Stimulated activated CD4-positive, alpha-beta T cell treated with anti-CD3 and anti-CD28 coated beads, Interleukin-1b, Interleukin-23, amount 100 ng/mL, for 48 hours (primary cell): ENCODE results near the gene CD63.

Experiments
- DNase-seq: peaks from one replicate; pipeline ENCODE4 v3.0.0-alpha.2; 2020

CD63 gene

DNA sequence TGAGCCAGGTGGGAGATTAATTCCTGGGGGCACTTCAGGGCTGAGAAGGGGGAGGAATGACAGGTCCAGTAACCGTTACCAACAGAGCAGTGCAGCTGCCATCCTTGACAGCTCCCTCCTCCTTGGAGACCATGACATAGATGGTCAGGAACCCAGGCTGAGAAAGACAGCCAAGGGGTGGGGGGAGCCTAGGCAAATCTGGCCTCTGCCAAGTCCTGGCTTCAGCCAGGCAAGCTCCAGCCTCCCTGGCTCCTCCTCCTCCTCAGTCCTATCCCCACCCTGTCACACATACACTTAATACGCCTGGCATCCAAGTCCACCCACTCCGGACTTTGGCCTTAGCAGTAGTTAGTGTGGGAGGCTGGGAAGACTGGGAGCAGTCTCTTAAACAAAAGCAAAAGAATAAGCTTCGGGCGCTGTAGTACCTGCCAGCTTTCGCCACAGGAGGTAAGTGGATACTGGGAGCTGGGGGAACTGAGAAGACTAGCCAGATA, 8.7 kb downstream of the CD63 start, which contains the start of gene RDH5:
TSS of gene RDH5 (plus strand) at position 323 of the 494 bp plus-strand sequence. CDS start 792 bp downstream, outside the sequence.
- no peak for DNase-seq

DNA sequence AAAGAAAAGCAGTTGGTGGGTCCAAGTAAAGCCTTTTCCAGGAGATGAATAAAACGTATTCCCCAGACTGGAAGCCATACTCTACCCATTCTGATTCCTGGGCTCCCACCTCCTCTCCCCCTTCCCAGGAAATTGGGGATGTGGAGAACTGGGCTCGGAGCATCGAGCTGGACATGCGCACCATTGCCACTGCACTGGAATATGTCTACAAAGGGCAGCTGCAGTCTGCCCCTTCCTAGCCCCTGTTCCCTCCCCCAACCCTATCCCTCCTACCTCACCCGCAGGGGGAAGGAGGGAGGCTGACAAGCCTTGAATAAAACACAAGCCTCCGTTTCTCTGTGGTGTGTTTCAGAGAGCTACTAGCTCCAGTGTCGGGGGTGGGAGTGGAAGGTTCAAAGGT, 9.4 kb downstream of the CD63 start:
- DNase-seq = no peak

DNA sequence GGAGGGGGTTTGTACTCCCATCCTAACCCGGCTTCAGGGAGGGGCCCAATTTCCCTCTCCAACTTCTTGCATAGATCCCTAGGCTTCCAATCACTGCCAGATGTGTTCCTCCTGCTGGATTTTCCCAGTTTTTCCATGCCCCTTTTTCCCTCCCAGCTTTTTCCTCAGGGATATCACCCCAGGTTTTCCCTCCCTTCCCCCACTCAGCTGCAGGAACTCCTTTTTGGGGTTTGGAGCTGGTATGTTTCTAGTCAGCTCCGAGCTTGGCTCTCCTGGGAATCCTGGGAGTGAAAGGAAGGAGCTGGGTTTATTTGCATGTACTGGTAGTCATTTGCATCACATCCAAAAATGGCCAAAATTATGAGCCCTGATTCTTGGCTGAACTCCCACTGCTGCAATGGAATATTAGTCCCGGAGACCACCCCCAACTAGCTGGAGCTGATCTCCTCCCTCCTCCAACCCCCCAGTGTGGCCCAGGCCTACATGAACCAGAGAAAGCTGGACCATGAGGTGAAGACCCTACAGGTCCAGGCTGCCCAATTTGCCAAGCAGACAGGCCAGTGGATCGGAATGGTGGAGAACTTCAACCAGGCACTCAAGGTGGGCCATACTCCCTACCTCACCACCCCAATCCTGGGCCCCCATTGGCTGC, 10.1 kb downstream of the CD63 start:
- no peak for DNase-seq

DNA sequence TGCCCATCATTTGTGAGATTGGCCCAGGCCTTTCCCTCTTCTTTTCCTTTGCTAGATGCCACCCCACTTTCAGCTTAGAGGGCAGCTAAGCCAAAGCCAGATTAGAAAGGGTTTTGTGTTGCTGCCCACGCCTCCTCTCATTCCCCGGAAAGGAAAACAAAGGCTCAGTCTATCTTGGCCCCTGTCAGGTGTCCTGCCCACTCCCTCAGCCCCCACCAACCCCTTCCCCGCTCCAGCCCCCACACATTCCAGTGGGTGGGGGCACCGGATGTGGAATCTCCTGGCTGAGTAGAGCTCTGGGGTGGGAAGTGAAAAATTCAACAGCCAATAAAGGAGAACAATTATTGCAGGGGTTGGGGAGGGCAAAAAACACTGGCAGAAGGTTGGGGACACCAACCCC, 10.8 kb downstream of the CD63 start:
- no peak for DNase-seq

DNA sequence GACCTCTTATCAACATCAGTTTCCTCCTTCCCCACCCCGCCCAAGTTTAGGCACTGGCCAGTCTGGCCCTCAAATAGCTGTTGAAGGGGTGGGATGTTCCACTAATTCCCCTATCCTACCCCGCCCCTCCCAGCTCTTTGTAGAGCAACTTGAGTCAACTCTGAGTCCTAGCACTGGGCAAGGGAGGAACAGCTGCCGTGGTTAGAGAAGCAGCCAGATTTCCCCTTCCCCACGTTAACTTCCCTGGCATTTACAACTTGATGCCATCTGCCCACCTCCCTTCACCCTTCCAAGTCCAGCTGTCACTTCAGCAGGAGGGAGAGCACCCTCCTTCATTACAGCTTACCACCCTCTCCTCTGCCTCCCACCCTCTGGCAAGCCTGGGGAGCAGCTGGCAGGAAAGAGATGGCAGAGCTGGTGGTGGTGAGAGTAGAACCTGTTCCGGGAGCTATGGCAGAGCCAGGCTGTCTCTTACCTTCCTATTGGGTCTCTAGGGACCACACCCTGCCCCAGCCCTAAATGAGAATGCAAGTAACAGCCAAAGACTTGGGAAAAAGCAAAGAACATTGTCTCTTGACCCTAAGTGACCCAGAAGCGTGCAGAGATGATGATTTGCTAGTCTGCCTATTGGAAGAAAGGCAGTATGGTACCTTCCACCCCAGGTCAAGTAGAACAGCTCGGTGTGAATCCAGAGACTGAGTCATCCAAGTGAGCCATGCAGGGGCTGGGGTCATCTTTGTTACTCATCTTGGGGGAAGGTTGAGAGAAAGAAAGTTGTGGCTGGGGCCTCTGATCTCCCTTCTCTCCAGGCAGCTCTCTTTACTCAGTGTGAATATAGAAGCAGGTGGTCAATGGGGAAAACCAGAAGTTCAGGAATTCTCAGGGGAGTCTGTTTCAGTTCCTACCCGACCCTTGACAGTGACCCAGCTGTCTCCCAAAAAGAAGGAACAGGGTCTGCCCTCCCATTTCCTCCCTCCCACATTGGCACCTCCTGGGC, 11.5 kb downstream of the CD63 start:
- peak; percentile 58 for DNase-seq

DNA sequence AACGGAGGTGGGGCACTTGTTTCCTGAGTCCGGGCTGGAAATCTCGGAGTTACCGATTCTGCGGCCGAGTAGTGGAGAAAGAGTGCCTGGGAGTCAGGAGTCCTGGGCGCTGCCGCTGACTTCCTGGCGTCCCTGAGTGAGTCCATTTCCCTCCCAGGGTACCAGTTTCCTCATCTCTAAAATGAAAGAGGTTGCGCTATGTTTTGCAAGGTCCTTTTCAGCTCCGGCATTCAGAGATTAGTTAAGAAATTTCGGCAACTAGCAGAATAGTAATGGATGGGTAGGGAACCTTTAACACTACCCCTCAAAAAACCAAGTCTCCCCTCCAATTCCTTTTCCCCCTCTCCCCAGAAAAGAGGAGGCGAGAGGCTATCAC, 12.2 kb downstream of the CD63 start:
- DNase-seq = no peak

DNA sequence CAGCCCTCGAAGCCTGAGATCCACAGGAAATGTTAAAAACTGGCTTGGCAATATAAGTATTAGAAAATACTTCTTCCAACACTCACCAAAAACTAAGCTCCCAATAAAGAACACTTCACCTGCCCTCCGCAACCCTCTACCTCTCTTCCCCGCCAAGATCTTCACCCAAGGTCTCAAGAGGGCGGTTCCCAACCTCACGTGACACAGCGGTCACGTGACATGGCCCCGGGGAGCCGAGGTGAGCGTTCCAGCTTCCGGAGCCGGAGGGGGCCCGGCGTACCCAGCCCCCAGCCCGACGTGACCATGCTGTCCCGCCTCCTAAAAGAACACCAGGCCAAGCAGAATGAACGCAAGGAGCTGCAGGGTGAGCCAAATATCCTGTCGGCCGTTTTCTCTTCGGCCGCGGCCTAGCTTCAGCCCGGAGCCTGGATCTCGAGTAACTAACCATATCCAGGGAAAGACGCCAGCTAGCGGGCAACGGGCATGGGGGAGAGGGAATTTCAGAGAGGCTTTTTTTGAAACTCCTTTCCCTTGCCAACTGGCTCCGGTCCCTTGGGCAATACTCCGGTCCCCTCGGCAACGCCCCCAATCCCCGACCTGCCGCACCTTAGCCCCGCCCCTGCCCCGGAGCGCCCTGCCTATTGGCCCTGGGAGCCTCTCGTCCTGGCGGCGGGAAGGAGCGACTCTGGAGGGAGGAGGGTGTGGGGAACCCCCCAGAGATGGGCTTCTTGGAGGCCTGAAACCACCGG, 12.8 kb downstream of the CD63 start, which contains the start of gene BLOC1S1:
TSS of gene BLOC1S1 (plus strand) at position 214 of the 749 bp plus-strand sequence. CDS start at position 220, 6 bp downstream.
- DNase-seq = peak; percentile 94

DNA sequence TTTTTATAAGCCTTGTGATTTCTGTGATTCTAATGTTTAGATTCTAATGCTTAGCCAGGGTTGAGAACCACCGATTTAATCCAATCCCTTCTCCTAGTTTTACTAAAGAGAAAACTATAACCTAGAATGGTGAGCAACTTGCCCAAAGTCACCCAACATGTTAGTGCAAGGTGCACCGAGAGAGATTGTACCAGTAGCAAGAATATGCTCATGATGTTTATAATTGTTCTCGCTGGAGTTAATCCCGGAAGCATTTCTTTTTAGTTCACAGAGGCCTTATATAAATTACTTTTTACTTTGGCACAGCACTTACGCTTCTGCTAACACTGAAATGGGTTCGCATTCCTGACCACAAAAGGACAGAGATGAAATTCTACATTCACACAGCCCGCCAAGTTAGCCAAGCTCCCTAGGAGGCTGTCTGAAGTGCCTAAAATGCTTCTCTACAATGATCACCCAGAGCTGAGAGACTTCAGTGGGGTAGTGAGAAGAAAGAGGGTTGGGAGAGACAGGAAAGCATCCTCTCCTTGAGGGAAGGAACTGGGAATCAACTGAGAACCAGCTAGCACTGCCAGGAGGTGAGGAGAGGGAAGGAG, 13.5 kb downstream of the CD63 start:
- no peak for DNase-seq

DNA sequence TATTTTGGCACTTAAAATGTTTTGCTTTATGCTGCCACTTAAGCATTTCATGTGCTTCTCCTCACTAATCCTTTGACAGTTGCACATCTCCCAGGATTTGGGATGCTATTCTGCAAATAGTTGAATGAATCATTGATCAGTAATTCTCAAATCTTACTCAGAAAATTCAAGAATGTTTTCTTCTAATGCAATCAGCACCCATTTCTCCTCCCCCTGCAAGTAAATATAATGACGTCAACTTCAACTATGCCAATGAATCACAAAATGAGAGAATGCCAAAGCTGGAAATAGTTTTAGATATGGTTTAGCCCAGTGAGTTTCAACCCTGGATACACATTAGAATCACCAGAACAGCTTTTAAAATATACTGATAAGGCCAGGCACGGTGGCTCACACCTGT, 15.1 kb downstream of the CD63 start:
- no peak for DNase-seq

DNA sequence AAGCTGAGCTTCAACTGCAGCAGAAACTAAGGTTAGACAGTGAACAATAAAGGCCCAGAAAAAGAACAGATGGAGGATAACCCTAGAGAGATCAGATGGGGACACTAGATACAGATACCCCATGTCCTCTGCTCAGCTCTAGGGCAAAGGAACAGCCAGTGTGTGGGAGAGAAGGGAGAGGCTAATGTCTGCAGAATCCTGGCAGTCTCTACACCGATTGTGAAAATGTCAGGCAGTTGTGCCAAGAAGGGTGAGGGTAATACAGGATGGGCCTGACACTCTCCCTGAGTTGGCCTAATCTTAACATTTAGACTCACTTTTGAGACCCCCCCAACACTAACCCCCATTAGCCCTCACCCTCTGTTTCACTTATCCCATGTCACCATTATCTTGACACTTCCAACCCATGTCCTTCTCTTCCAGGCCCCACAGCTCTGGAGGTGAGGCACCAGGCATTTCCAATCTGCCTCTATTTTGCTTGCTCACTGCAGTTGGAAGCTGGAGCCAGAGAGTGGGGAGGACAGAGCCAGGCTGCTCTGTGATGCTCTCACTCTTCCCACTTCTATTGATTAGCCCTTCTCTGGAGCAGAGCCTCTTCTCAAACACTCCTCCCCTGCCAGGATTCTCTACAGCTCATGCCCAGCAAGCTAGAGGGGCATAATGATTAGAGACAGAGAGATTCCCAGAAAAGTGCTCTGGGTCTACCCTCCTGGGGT, 16.0 kb downstream of the CD63 start:
- no peak for DNase-seq

DNA sequence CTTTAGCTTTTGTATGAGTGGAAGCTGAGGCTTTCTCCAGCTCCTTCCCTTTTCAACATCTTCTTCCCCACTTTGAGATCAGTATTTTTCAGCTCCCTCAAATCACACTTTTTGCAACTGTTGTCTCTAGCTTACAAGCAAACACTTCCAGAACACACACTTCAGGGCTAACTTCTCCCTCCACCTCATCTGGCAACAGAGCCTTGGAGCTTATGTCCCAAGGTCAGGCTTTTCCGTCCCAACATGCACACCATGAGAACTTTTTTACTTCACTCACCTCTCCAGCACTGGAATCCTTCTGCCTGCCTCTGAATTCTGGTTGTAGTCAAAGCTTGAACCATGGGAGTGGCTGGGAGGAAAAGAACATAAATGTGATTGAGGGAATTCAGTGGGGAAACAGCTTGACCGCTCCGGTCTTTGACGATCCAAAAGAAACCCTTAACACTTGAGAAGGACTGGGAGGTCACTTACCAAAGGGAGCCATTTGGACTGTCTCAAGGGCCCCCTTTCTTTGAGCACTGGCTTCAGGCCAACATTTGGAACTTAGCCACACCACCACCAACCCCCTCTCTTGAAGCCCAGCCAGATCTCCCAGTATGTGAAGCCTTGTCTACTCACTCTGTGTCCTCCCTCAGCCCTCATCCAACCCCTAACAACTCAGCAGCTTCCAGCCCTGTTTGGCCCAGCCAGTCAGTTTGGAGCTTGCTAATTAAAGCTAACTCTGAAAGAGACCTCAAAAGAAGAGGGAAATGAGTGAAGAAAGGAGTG, 16.8 kb downstream of the CD63 start:
- DNase-seq = no peak

DNA sequence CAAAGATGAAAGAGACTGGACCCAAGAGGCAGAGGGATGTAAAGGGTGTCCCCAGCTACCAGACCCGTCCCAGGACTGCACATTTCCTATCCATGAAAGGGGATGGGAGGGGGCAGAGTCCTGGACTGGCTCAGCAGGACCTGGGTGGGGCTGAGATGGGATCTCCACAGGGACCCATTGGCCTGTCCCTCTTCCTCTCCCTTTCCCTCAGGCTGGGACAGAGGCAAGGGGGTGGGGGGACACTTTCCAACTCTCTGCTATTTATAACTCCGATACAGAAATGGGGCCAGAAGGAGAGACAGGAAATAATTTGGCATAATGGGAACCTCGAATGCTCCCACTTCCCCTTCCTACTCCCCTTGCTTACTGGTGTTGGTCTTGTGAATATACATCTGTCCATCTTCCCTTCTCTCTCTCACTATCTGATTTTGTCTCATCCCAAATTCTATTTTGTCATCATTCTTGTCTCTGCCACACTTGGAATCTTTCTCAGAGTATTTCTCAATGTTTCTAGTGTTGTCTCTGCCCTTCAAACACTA, 20.0 kb downstream of the CD63 start:
- no peak for DNase-seq

DNA sequence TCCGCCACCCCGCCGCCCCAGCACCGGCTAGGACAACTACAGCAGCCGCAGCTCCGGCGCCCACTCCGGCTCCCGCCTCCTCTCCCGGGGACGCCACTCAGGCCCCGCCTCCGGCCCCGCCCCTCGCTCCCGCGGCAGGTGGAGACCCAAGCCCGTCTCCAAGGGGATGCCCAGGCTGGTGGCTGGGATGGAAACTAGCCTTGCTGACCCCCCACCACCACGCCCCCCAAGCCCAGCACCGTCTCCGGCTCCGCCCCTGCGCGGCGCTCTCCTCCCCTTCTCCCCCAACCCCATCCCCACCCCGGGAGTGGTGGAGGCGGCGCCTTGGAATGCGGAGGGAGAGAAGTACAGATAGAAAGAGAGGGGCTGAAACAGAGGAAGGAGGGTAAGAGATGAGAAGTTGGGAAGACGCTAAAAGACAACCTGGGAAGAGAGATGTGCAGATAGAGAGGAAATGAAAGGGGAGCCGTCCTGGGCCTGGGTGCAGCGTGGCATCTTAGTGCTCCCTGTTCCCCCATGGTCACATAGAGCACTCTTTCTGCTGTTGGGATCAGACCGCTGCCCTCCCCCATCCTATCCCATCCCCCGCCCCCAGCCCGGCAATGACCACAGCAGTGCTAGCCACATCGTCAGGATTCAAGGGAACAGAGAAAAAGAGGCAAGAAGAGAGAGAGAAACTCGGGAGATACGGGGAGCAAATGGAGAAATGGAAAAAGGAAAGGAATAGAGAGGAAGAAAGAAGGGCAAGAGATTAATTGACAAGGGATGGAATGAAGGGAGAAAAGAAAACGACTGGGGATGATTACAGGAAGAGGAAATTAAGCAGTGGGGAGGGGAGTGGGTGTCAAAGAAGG, 20.7 kb downstream of the CD63 start, which contains the start of gene ITGA7:
TSS of gene ITGA7 (minus strand) at position 64 of the 854 bp plus-strand sequence. CDS start 222 bp downstream, outside the sequence.
- peak; percentile 43 for DNase-seq

DNA sequence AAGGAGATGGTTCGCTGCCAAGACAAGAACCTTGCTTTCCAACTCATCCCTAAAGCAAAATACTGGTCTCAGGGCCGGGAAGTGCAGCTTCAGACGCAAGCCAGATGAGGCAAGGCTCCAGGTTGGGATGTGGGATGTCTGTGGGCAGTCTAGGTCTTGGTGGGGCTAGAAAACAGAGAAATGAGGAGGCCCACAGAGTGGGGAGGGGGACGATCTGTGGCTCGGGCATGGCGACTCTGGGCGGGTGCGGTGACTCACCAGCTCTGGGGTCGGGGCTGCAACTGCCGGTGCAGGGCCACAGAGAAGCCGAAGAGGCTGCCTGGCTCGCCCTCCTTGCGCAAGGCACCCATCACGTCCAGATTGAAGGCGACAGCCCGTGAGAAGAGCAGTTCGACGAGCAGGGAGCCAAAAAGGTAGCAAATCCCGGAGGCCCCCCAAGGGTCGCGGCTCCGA, 21.6 kb downstream of the CD63 start:
- DNase-seq = no peak

DNA sequence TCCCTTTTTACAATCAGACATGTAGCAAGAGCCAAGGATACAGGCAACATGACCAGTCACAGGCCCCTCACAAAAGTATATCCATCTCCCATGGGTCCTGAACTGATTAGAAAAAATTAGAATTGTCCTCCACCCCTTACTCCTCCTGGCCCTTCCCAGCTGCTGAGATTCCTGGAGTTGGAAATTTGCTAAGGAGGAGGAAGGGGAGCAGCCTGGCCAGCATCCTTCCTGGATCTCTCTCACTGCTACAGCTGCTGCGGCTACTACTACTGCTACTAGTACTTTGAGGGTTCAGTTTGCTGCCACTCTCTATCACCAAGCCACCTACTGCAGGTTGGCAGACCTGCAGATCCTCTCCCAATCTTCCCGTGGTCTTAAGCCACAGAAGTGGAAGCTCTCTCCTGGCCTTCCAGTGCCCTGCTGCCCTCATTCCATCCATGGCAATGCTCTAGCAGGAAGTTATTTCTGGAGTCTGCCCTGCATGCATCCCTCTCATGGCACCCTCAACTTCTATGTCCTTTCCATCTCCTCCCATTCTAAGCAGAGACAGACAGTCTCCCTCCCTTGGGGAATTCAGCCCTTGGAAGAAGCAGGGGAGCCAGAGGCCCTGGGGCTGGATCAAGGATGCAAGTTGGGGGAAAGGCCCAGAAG, 22.1 kb downstream of the CD63 start:
- no peak for DNase-seq

DNA sequence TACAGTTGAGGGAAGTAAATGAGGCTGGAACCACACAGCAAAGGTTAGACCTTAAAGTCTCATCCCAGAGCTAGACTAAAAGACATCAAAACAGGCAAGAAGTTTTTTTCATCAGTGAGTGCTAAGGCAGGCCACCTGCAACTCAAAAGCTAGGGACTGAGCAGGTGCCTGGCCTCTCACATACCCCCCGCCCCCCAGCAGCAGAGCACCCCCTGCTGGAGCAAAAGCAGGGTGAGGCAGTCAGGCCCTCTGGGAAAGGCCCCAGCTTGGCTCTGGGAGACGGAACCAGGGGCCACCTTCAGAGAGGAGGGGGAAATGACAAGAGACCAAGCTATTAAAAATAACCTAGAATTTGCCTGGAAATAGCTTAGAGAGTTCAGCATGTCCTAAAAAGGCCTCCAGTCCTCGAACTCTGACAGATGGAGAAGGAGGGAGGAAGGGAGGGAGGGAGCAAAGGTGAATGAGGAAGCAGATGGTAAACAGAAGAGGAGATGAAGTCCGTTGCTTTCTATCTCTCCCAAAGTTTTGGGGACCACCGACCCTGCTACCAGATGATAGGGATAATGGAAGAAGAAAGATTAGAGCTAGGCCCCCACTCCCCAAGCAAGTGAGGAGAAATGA, 22.9 kb downstream of the CD63 start:
- DNase-seq = no peak

DNA sequence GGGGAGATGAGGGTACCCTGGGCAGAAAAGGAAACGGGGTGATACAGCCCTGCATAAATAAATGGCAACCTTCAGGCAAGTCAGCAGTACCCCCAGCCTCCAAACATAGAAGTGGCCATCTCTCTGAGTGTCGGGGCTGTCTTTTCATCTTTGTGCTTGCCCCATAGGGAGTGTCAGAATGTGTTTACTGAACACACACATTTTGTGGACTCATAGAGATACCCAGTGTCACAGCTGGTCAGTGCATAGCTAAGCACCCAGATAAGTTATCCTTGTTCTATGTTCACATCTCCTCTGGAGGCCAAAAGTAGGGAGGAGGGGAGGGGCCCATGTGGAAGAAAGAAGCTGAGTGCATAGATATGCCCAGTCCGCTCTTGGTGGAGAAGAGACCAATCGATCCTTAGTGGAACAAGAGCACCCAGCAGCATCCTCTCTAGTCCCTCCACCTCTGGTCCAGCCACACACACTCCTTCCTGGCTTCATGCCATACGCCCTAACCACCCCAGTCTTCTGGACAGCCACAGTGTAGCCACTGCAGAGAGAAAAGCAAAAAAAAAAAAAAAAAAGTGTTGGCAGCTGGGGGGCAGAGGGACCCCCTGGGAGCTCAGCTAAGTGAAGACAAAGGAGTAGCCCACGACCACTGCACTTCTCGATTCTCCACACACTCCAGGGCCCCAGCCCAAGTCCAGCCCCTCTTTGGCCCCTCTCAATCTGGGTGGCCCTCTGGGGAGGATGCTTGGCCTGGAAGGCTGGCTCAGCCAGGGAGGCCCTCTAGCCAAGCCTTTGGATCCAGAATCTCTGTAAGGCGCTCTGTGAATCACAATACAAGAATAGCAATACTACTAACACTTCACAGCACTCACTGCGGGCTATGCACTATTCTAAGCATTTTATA, 23.7 kb downstream of the CD63 start:
- no peak for DNase-seq
